OCI-LY7 (cell line): ENCODE results near the gene IL1RN.

ENCODE experiments used
- CTCF ChIP-seq: fragments of 200-600 bp; sonication (generic); conservative IDR thresholded peaks from 2 replicates; pipeline ENCODE4 v1.5.1; 2014; ENCODE audit warnings: mild to moderate bottlenecking, antibody characterized with exemption, low read length, moderate library complexity, mixed read lengths
- EZH2phosphoT487 ChIP-seq: fragments of 200-600 bp; sonication (generic); IDR thresholded peaks from 2 replicates; pipeline ENCODE4 v1.6.1; 2018; ENCODE audit warnings: low read depth, borderline replicate concordance, mild to moderate bottlenecking, mixed run types, antibody characterized with exemption, low read length, moderate library complexity, mixed read lengths

GRCh38 chr2:113160962-113161361 lies 33.6 kb downstream of the IL1RN start:
- TF ChIP-seq CTCF = no peak
- no peak for TF ChIP-seq EZH2phosphoT487
